AG09319 (cell line): ENCODE measurements around the gene CTNNB1.

Source experiments
- DNase-seq: peaks from one replicate; pipeline ENCODE4 v3.0.0-alpha.2; 2010; ENCODE audit warnings: low read depth; ENCODE audit errors: extremely low read depth
- TF ChIP-seq, protein P1 (sequence below): IDR thresholded peaks from 2 replicates; pipeline ENCODE4 v1.5.1; 2011; ENCODE audit warnings: low read depth, mild to moderate bottlenecking, inconsistent platforms, low read length, moderate library complexity

Gene CTNNB1

DNA sequence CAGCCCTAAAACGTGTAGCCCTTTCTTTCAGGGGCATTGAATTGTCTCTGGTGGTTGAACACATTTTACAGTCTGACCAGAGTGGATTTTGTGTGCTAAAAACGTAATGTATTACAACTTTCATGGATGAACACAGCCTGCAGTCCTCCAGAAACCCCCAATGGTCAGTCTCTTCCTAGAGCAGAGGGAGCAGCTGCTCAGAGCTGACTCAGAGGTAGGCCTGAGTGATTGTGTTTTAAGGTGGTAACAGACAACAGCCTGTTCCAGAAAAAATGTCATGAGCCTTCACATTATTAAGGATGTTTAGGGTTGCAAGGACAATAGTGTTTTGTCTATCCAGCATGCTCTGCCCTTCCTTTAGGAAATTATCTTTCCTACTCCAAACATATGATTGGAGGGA, 34.5 kb upstream of the CTNNB1 start:
- no peak for DNase-seq
- TF ChIP-seq, protein P1, sequence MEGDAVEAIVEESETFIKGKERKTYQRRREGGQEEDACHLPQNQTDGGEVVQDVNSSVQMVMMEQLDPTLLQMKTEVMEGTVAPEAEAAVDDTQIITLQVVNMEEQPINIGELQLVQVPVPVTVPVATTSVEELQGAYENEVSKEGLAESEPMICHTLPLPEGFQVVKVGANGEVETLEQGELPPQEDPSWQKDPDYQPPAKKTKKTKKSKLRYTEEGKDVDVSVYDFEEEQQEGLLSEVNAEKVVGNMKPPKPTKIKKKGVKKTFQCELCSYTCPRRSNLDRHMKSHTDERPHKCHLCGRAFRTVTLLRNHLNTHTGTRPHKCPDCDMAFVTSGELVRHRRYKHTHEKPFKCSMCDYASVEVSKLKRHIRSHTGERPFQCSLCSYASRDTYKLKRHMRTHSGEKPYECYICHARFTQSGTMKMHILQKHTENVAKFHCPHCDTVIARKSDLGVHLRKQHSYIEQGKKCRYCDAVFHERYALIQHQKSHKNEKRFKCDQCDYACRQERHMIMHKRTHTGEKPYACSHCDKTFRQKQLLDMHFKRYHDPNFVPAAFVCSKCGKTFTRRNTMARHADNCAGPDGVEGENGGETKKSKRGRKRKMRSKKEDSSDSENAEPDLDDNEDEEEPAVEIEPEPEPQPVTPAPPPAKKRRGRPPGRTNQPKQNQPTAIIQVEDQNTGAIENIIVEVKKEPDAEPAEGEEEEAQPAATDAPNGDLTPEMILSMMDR: no peak

DNA sequence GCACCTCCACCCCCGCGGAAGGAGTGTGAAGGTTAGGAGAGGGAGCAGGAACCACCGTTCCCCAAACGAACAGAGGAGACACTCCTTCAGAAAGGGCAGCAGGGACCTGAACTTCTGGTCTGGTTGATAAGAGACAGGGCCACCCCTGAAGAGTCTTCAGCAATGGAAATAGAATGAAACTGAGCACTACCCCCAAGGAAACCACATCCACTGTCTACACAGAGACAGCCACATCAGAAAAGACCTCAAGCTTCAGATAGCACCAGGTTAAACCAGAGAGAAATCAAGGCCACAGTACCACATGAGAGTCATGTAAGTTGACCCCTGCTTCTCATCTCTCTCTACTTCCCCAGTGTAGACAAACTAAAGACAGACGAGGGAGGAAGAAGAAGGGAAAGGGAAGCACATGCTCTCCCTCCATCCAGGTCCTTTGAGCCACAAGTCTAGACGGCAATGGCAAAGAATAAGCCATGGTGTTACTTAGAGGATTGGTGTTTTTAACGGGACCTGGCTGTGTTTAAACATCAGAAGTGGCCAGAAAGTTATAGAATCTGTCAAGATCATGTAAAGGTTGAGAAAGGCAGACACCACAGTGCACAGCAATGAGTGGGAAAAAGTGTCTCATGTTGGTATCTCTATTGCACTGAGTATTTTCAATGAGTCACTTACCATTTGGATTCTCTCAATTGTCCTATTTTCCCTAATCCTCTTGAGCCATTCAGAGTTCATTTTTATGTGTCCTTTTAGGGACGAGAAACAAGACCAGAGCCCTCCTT, 31.4 kb upstream of the CTNNB1 start:
- TF ChIP-seq, protein P1: no peak
- no peak for DNase-seq

DNA sequence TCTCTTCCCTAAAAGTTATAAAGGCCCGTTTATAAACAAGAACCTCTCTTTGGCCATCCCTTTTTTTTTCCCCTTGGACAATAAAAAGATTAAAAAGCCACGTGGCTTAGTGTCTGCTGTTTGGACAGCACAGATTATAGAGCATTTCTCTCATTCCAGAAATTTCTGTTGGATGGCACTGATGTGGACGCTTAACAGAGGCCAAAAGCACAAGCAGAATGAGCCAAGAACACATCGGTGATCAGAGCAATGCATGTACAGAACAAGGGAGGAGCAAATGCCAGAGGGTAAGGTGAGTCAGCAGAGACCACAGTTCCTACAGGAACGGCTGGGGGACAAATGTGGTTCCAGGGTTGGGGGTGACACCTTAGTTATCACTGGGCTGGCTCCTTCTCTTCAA, 30.3 kb upstream of the CTNNB1 start:
- TF ChIP-seq, protein P1: no peak
- no peak for DNase-seq

DNA sequence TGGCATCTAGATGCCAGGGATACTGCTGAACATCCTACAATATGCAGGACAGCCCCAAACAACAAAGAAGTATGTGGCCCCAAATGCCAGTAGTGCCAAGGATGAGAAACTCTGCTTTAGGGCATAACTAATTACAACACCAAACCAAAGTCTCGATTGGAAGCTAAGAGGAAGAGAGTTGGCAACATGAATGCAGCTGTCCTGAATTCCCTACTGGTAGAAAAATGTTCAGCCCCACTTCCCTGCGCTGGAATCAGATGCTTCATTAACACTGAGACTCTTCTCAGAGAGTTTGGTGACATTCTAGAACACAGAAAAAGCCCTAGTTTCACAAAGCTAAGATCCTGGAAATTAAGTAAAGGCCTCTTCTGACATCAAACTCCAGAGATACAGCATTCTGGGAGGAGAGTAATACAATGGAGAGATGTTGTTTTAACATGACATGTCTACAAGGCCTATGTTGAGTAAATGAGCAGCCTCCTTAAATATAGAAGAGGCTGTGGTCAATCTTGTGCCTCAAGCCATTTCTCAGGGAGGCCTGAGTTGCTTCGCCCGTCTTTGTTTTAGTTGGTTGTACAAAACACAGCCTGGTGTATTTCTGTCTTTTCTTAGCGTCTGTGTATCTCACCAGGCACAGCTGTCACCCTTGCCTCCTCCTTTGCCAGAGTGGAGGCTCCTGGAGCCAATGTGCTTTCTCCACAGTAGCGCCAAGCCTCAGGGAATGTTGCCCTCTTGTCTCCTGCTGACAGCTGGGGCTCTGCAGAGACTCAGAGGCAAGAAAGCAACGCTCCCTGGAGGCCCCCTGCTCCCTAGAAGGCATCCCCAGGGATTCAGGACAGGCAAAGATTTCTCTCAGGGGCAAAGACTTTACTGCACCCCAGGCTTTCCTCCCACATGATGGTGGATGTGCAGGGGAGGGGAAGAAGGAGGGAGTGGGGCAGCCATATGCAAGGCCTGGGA, 25.1 kb upstream of the CTNNB1 start:
- DNase-seq: no peak
- TF ChIP-seq, protein P1: no peak

DNA sequence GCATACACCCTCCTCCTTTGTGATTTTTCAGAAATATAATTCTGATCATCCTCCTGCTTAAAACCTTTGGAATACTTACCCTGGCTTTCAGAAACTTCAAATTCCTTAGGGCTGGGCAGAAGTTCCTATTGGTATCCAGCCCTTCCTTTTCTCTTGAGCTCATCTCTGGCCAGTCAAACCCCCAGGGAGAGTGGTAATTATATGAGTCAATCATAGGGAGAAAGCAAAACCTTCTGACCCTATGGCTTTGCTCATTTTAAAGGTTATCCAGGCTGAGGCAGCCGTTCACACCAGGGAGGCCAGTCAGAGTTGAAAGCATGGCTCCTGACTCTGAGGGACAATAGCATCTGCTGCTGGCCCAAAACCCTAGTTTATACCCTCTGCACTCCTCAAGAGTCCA, 23.9 kb upstream of the CTNNB1 start:
- no peak for DNase-seq
- TF ChIP-seq, protein P1: no peak

DNA sequence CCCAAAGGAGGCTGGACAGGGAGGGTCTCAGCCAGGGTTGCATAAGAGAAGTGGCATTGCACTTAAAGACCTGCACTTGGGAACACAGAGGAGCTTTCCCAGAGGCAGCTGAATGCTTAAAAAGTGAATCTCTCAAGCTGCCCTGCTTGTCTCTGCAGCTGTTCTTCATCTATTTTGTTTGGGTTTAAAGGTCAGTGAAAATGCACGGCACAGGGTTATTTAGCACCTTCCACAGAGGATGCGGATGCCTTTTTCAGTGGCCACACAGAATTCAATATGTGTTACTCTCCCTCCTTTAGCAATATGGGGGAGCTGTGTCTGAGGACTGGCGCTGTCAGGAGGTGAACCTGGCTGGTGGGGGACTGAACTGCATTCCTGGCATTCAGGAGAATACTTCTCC, 22.7 kb upstream of the CTNNB1 start:
- TF ChIP-seq, protein P1: no peak
- DNase-seq: no peak

DNA sequence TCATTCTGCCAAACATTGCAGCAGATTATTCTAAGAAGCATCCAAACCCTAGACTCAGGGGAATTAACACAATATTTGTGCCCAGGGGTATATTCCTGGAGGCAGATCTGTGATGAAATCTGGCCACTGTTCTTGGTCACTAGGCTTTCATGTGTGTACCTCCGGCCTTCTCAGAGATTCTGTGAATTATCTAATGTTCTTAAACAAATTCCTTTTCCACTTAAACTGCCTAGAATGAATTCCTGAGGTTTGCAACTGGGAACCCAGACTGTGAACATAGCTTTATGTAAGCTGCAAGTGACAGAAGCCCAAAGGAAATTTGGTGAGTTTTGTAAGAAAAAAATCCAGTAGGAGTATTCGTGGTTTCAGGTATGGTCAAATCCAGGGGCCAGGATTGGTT, 20.7 kb upstream of the CTNNB1 start:
- DNase-seq: no peak
- TF ChIP-seq, protein P1: no peak
